IgD-negative memory B cell (primary cell): ENCODE data around the gene DGUOK. TPM values are rescaled to one million over a fixed set of nuclear protein-coding genes. Genes with fewer than 3 reads are reported as not detected.

Source experiments
- H3K27ac Mint-ChIP-seq, 3 donors: one replicate each; pipeline ENCODE4 v1.8.0; 2020 to 2022; ENCODE audit warnings: mild to moderate bottlenecking in 3 of 3, mixed read lengths in 3 of 3, moderate library complexity in 1 of 3
- H3K27me3 Mint-ChIP-seq: one replicate; pipeline ENCODE4 v1.8.0; 2021; ENCODE audit warnings: mixed read lengths
- H3K36me3 Mint-ChIP-seq: one replicate; pipeline ENCODE4 v1.8.0; 2020; ENCODE audit warnings: mild to moderate bottlenecking, mixed read lengths
- H3K4me1 Mint-ChIP-seq, 3 donors: one replicate each; pipeline ENCODE4 v1.8.0; 2020 to 2022; ENCODE audit warnings: mixed read lengths in 3 of 3, mild to moderate bottlenecking in 1 of 3
- H3K4me3 Mint-ChIP-seq, 4 donors: one replicate each; pipeline ENCODE4 v1.8.0; 2020 to 2022; ENCODE audit warnings: mild to moderate bottlenecking in 4 of 4, mixed read lengths in 4 of 4, moderate library complexity in 3 of 4
- H3K9me3 Mint-ChIP-seq, 3 donors: one replicate each; pipeline ENCODE4 v1.8.0; 2020 to 2021; ENCODE audit warnings: mixed read lengths in 3 of 3, mild to moderate bottlenecking in 1 of 3
- polyA plus RNA-seq: library from polyadenylated mRNA; unstranded; fragments of 300-500 nt; fragmentation: Illumina TruSeq; gene quantifications from one replicate; pipeline ENCODE4 v1.2.3, GENCODE V29; 2021

Gene DGUOK
- polyA plus RNA-seq, 1 donor from 2014 or later, result 187 TPM

- no peaks in the 10 kb centered on the region for H3K27me3 Mint-ChIP-seq
- H3K4me1 Mint-ChIP-seq, result peaks cover 29 to 45% (median 41%) of the 10 kb centered on the region in 3 donors
- no peaks in the 10 kb centered on the region for H3K9me3 Mint-ChIP-seq
- peak overlapping the region in 1 of 4 donors; percentile 66 for H3K4me3 Mint-ChIP-seq
- H3K36me3 Mint-ChIP-seq, result peaks cover 4% of the 10 kb centered on the region
- H3K27ac Mint-ChIP-seq, result peak overlapping the region in 1 of 3 donors; percentile 70
These were observed 77.0 kb downstream of the DGUOK start for GRCh38 chr2:74003494-74004211.

GRCh38 chr2:74004212-74005182 is 77.8 kb downstream of the DGUOK start:
- peaks cover 27 to 41% (median 33%) of the 10 kb centered on the region in 3 donors for H3K4me1 Mint-ChIP-seq
- peaks cover 4% of the 10 kb centered on the region for H3K36me3 Mint-ChIP-seq
- H3K9me3 Mint-ChIP-seq, result no peaks in the 10 kb centered on the region
- H3K4me3 Mint-ChIP-seq, result peak overlapping the region in 3 of 4 donors; percentile 53 to 75 (median 67)
- peak overlapping the region in 2 of 3 donors; percentile 69 to 70 for H3K27ac Mint-ChIP-seq
- H3K27me3 Mint-ChIP-seq, result no peaks in the 10 kb centered on the region

GRCh38 chr2:74005786-74006185 is 79.1 kb downstream of the DGUOK start:
- H3K4me3 Mint-ChIP-seq, result no peak overlapping the region

GRCh38 chr2:74006459-74006858 is 79.8 kb downstream of the DGUOK start:
- Mint-ChIP-seq H3K4me1 (peaks cover 14 to 24% (median 22%) of the 10 kb centered on the region in 3 donors), H3K27me3 (no peaks in the 10 kb centered on the region), H3K27ac (no peak overlapping the region), H3K36me3 (peaks cover 4% of the 10 kb centered on the region), H3K9me3 (no peaks in the 10 kb centered on the region), H3K4me3 (no peak overlapping the region)

More at GRCh38 chr2:74005786-74006185, 79.1 kb downstream of the DGUOK start:
- no peaks in the 10 kb centered on the region for H3K27me3 Mint-ChIP-seq
- H3K9me3 Mint-ChIP-seq, result no peaks in the 10 kb centered on the region
- peaks cover 4% of the 10 kb centered on the region for H3K36me3 Mint-ChIP-seq
- peak overlapping the region in 2 of 3 donors; percentile 42 to 53 for H3K27ac Mint-ChIP-seq
- H3K4me1 Mint-ChIP-seq, result peaks cover 20 to 31% (median 28%) of the 10 kb centered on the region in 3 donors

- Mint-ChIP-seq H3K9me3 (no peaks in the 10 kb centered on the region), H3K4me1 (peaks cover 8 to 20% (median 17%) of the 10 kb centered on the region in 3 donors), H3K27me3 (no peaks in the 10 kb centered on the region), H3K4me3 (peak overlapping the region in 1 of 4 donors; percentile 39), H3K27ac (no peak overlapping the region), H3K36me3 (peaks cover 4% of the 10 kb centered on the region)
These were observed 80.4 kb downstream of the DGUOK start for GRCh38 chr2:74007121-74007520.

- peaks cover 4% of the 10 kb centered on the region for H3K36me3 Mint-ChIP-seq
- H3K27ac Mint-ChIP-seq, result no peak overlapping the region
- peaks cover 9 to 24% (median 16%) of the 10 kb centered on the region in 3 donors for H3K4me1 Mint-ChIP-seq
- peak overlapping the region in 1 of 4 donors; percentile 20 for H3K4me3 Mint-ChIP-seq
- no peaks in the 10 kb centered on the region for H3K27me3 Mint-ChIP-seq
- no peaks in the 10 kb centered on the region for H3K9me3 Mint-ChIP-seq
These were observed 81.0 kb downstream of the DGUOK start for GRCh38 chr2:74007711-74008110.

Other genes with a start within 250 kb of the DGUOK start
- 65.9 TPM for gene TPRKB, start 189.5 kb upstream of the DGUOK start, polyA plus RNA-seq
- gene DUSP11, start 146.8 kb upstream of the DGUOK start, polyA plus RNA-seq, result 47.3 TPM
- not detected for gene C2orf78, start 142.7 kb upstream of the DGUOK start, polyA plus RNA-seq
- 50.0 TPM for gene STAMBP, start 97.9 kb upstream of the DGUOK start, polyA plus RNA-seq
- not detected for gene ACTG2, start 33.9 kb upstream of the DGUOK start, polyA plus RNA-seq
- 0.46 TPM for gene TET3, start 58.0 kb downstream of the DGUOK start, polyA plus RNA-seq
- 44.5 TPM for gene BOLA3, start 221.0 kb downstream of the DGUOK start, polyA plus RNA-seq